PC-3 (cell line): ENCODE measurements around the gene TNRC6C. TPM values are rescaled to one million over a fixed set of nuclear protein-coding genes. Genes with fewer than 3 reads are reported as not detected.

Experiments used
- ATAC-seq: fragments of 200-7000 bp; cut with Tn5 transposase; 2 replicates; pipeline ENCODE4 v1.9.1; 2020; ENCODE audit warnings: mild to moderate bottlenecking, moderate library complexity
- BruUV-seq: library from RNA; stranded (reverse); fragments of 400-500 nt; replicated peaks from 2 replicates; lab custom pipeline; 2021; lab: Mats Ljungman, UMichigan
- CTCF ChIA-PET: fragments of 300-600 bp; sonication (Branson Sonifier 250); formaldehyde crosslinking; loops from one replicate; lab custom pipeline; 2022; ENCODE audit warnings: antibody characterized with exemption; lab: Charles Lee
- POLR2A ChIA-PET: fragments of 300-600 bp; sonication (Branson Sonifier 250); formaldehyde crosslinking; loops from one replicate; lab custom pipeline; 2022; ENCODE audit warnings: antibody characterized with exemption; ENCODE audit not compliant: unreplicated experiment; lab: Charles Lee
- DNase-seq: peaks from one replicate; pipeline ENCODE4 v3.0.0-alpha.2; 2015
- H2AFZ ChIP-seq: fragments of 300-600 bp; sonication (generic); 2 replicates; pipeline ENCODE4 v1.6.0; 2016; ENCODE audit warnings: antibody characterized with exemption, low read length
- H3F3A ChIP-seq: fragments of 300-600 bp; sonication (generic); one replicate; pipeline ENCODE4 v1.6.0; 2017; ENCODE audit warnings: antibody characterized with exemption, low read length, control low read depth, mild to moderate bottlenecking; ENCODE audit not compliant: unreplicated experiment
- H3K27ac ChIP-seq: fragments of 300-600 bp; sonication (generic); 2 replicates; pipeline ENCODE4 v1.5.1; 2016; ENCODE audit warnings: mild to moderate bottlenecking, low read length
- H3K27me3 ChIP-seq: fragments of 300-600 bp; sonication (generic); 2 replicates; pipeline ENCODE4 v1.6.1; 2016; ENCODE audit warnings: low read length, mixed read lengths
- H3K36me3 ChIP-seq: fragments of 300-600 bp; sonication (generic); 2 replicates; pipeline ENCODE4 v1.6.1; 2016; ENCODE audit warnings: low read depth, mixed run types, low read length, mixed read lengths
- H3K4me1 ChIP-seq: fragments of 300-600 bp; sonication (generic); 2 replicates; pipeline ENCODE4 v1.5.1; 2016; ENCODE audit warnings: low read length; ENCODE audit not compliant: insufficient read depth
- H3K4me2 ChIP-seq: fragments of 300-600 bp; sonication (generic); 2 replicates; pipeline ENCODE4 v1.6.0; 2016; ENCODE audit warnings: low read length
- H3K4me3 ChIP-seq: fragments of 300-600 bp; sonication (generic); 2 replicates; pipeline ENCODE4 v1.5.1; 2016; ENCODE audit warnings: mild to moderate bottlenecking, low read length, mixed read lengths
- H3K79me2 ChIP-seq: fragments of 300-600 bp; sonication (generic); 2 replicates; pipeline ENCODE4 v1.6.1; 2017; ENCODE audit warnings: low read length, mixed read lengths
- H3K9ac ChIP-seq: fragments of 300-600 bp; sonication (generic); 2 replicates; pipeline ENCODE4 v1.6.0; 2016; ENCODE audit warnings: mild to moderate bottlenecking, low read length
- H3K9me2 ChIP-seq: fragments of 300-600 bp; sonication (generic); replicated peaks from 2 replicates; pipeline ENCODE4 v1.6.1; 2016; ENCODE audit warnings: mixed run types, low read length, mixed read lengths
- H3K9me3 ChIP-seq: fragments of 300-600 bp; sonication (generic); 2 replicates; pipeline ENCODE4 v1.6.1; 2016; ENCODE audit warnings: low read length, mixed read lengths
- H4K20me1 ChIP-seq: fragments of 300-600 bp; sonication (generic); 2 replicates; pipeline ENCODE4 v1.6.1; 2016; ENCODE audit warnings: low read length, mixed read lengths
- CTCF ChIP-seq: fragments of 300-600 bp; sonication (generic); conservative IDR thresholded peaks from 2 replicates; pipeline ENCODE4 v1.5.1; 2017; ENCODE audit warnings: antibody characterized with exemption, low read depth, mild to moderate bottlenecking, low read length
- EZH2 ChIP-seq: fragments of 300-600 bp; sonication (generic); IDR thresholded peaks from one replicate; pipeline ENCODE4 v1.6.1; 2017; ENCODE audit warnings: antibody characterized with exemption, mild to moderate bottlenecking, low read length; ENCODE audit not compliant: unreplicated experiment
- EZH2phosphoT487 ChIP-seq: fragments of 300-600 bp; sonication (generic); IDR thresholded peaks from 2 replicates; pipeline ENCODE4 v1.6.1; 2018; ENCODE audit warnings: mild to moderate bottlenecking, antibody characterized with exemption, low read length, borderline replicate concordance
- intact Hi-C: fragments of 100-400 bp; cut with micrococcal nuclease; formaldehyde crosslinking; loops from 2 replicates; pipeline ENCODE4 v1.9.0; 2023
- total RNA-seq: library from RNA; depleted of rRNA; stranded (reverse); fragments of >200 nt; gene quantifications from 2 replicates; pipeline ENCODE4 v1.2.3, GENCODE V29; 2014

TNRC6C gene
- total RNA-seq, 1 experiment from 2014 or later: 5.3 TPM

GRCh38 chr17:77909816-77910215 is 48.7 kb upstream of the TNRC6C start:
- no peaks in the 10 kb centered on the region for H3K9me2 ChIP-seq
- H3K4me2 ChIP-seq: no peak overlapping the region
- H3K27me3 ChIP-seq: peaks cover 62% of the 10 kb centered on the region
- DNase-seq (no peak), ATAC-seq (no peak)
- no peaks in the 10 kb centered on the region for H4K20me1 ChIP-seq
- ChIA-PET POLR2A (no interaction called here), CTCF (no interaction called here)
- H3K9me3 ChIP-seq: no peaks in the 10 kb centered on the region
- no peaks in the 10 kb centered on the region for H3K4me1 ChIP-seq
- BruUV-seq: no TSS peak
- TF ChIP-seq EZH2: no peak
- H3K9ac ChIP-seq: no peak overlapping the region
- no peak overlapping the region for H2AFZ ChIP-seq
- no peaks in the 10 kb centered on the region for H3K36me3 ChIP-seq
- H3F3A ChIP-seq: no peaks in the 10 kb centered on the region
- intact Hi-C loops: no loop called here
- no peak overlapping the region for H3K27ac ChIP-seq
- no peak overlapping the region for H3K4me3 ChIP-seq
- no peaks in the 10 kb centered on the region for H3K79me2 ChIP-seq

GRCh38 chr17:77914385-77915254 is 43.9 kb upstream of the TNRC6C start:
- H3K9me3 ChIP-seq: no peaks in the 10 kb centered on the region
- ATAC-seq: peak; percentile 78
- H3K9me2 ChIP-seq: no peaks in the 10 kb centered on the region
- no peaks in the 10 kb centered on the region for H3F3A ChIP-seq
- H3K27ac ChIP-seq: no peak overlapping the region
- BruUV-seq: no TSS peak
- intact Hi-C loops: no loop called here
- no peaks in the 10 kb centered on the region for H3K4me1 ChIP-seq
- no peak overlapping the region for H3K4me2 ChIP-seq
- H3K79me2 ChIP-seq: no peaks in the 10 kb centered on the region
- DNase-seq: no peak
- CTCF ChIA-PET: no interaction called here
- no peaks in the 10 kb centered on the region for H4K20me1 ChIP-seq
- no peaks in the 10 kb centered on the region for H3K36me3 ChIP-seq
- H3K9ac ChIP-seq: no peak overlapping the region
- H2AFZ ChIP-seq: no peak overlapping the region
- H3K27me3 ChIP-seq: peaks cover 60% of the 10 kb centered on the region
- POLR2A ChIA-PET: no interaction called here
- TF ChIP-seq CTCF: peak; percentile 50
- TF ChIP-seq EZH2: no peak
- no peak for TF ChIP-seq EZH2phosphoT487
- H3K4me3 ChIP-seq: no peak overlapping the region

GRCh38 chr17:77915594-77916021 is 42.9 kb upstream of the TNRC6C start:
- H3K4me2 ChIP-seq: no peak overlapping the region
- POLR2A ChIA-PET: interaction anchor here (0.7 kb wide), 1 partner anchor 52 kb away, joined by 8 read pairs; no protein-coding TSS in a partner anchor
- H3K79me2 ChIP-seq: no peaks in the 10 kb centered on the region
- BruUV-seq: no TSS peak
- intact Hi-C loops: no loop called here
- no peak overlapping the region for H3K4me3 ChIP-seq
- H3K27me3 ChIP-seq: peaks cover 57% of the 10 kb centered on the region
- H2AFZ ChIP-seq: no peak overlapping the region
- H3K4me1 ChIP-seq: no peaks in the 10 kb centered on the region
- TF ChIP-seq EZH2phosphoT487 (no peak), CTCF (no peak), EZH2 (no peak)
- H4K20me1 ChIP-seq: no peaks in the 10 kb centered on the region
- CTCF ChIA-PET: interaction anchor here (1.0 kb wide), 1 partner anchor 43 kb away, joined by 4 read pairs; the partner anchor contains the start of gene TNRC6C
- no peak overlapping the region for H3K9ac ChIP-seq
- H3K27ac ChIP-seq: no peak overlapping the region
- ATAC-seq (no peak), DNase-seq (no peak)
- no peaks in the 10 kb centered on the region for H3K36me3 ChIP-seq
- no peaks in the 10 kb centered on the region for H3K9me3 ChIP-seq
- no peaks in the 10 kb centered on the region for H3K9me2 ChIP-seq
- no peaks in the 10 kb centered on the region for H3F3A ChIP-seq
